A549 (cell line): ENCODE measurements around the gene HOGA1.

Source experiments
- PHF8 ChIP-seq: fragments of 200-600 bp; sonication (generic); IDR thresholded peaks from 2 replicates; pipeline ENCODE4 v1.6.1; 2016; ENCODE audit warnings: low read depth, mild to moderate bottlenecking, antibody characterized with exemption, moderate library complexity, borderline replicate concordance
- POLR2A ChIP-seq: IDR thresholded peaks from 2 replicates; pipeline ENCODE4 v1.6.1; 2012; ENCODE audit warnings: mild to moderate bottlenecking, low read length
- TF ChIP-seq, protein P1 (sequence below): fragments of >200 bp; sonication (Bioruptor Twin); formaldehyde crosslinking; IDR thresholded peaks from 3 replicates; pipeline ENCODE4 v1.5.1; 2016
- TF ChIP-seq, protein P2 (sequence below): fragments of 200-600 bp; sonication (generic); IDR thresholded peaks from 2 replicates; pipeline ENCODE4 v1.6.1; 2016; ENCODE audit warnings: antibody characterized with exemption, mild to moderate bottlenecking, moderate library complexity

DNA sequence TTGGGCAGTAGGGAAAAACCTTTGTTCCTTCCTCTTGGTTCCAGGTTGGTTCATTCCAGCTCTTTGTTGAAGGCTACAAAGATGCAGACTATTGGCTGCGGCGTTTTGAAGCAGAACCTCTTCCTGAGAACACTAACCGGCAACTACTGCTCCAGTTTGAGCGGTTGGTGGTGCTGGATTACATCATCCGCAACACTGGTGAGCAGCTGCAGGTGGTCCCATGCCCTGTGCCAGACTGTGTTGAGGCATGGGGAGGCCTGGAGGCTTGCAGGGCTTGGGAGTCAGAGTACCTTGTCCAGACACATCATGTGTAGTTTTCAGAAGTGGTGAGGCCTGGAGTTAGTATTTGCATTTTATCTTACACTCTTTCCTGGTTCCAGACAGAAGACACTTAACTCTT is 72.6 kb downstream of the HOGA1 start:
- no peak for TF ChIP-seq POLR2A
- TF ChIP-seq, protein P1, sequence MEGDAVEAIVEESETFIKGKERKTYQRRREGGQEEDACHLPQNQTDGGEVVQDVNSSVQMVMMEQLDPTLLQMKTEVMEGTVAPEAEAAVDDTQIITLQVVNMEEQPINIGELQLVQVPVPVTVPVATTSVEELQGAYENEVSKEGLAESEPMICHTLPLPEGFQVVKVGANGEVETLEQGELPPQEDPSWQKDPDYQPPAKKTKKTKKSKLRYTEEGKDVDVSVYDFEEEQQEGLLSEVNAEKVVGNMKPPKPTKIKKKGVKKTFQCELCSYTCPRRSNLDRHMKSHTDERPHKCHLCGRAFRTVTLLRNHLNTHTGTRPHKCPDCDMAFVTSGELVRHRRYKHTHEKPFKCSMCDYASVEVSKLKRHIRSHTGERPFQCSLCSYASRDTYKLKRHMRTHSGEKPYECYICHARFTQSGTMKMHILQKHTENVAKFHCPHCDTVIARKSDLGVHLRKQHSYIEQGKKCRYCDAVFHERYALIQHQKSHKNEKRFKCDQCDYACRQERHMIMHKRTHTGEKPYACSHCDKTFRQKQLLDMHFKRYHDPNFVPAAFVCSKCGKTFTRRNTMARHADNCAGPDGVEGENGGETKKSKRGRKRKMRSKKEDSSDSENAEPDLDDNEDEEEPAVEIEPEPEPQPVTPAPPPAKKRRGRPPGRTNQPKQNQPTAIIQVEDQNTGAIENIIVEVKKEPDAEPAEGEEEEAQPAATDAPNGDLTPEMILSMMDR = no peak
- TF ChIP-seq PHF8 = no peak
- TF ChIP-seq, protein P2, sequence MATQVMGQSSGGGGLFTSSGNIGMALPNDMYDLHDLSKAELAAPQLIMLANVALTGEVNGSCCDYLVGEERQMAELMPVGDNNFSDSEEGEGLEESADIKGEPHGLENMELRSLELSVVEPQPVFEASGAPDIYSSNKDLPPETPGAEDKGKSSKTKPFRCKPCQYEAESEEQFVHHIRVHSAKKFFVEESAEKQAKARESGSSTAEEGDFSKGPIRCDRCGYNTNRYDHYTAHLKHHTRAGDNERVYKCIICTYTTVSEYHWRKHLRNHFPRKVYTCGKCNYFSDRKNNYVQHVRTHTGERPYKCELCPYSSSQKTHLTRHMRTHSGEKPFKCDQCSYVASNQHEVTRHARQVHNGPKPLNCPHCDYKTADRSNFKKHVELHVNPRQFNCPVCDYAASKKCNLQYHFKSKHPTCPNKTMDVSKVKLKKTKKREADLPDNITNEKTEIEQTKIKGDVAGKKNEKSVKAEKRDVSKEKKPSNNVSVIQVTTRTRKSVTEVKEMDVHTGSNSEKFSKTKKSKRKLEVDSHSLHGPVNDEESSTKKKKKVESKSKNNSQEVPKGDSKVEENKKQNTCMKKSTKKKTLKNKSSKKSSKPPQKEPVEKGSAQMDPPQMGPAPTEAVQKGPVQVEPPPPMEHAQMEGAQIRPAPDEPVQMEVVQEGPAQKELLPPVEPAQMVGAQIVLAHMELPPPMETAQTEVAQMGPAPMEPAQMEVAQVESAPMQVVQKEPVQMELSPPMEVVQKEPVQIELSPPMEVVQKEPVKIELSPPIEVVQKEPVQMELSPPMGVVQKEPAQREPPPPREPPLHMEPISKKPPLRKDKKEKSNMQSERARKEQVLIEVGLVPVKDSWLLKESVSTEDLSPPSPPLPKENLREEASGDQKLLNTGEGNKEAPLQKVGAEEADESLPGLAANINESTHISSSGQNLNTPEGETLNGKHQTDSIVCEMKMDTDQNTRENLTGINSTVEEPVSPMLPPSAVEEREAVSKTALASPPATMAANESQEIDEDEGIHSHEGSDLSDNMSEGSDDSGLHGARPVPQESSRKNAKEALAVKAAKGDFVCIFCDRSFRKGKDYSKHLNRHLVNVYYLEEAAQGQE = no peak
